GM18498 (cell line): ENCODE results near the gene COL4A1.

Experiments used
- ATAC-seq: cut with Tn5 transposase; IDR thresholded peaks from one replicate; pipeline ENCODE4 v1.9.1; 2021; ENCODE audit warnings: mild to moderate bottlenecking, moderate library complexity; ENCODE audit not compliant: unreplicated experiment

COL4A1 gene

GRCh38 chr13:110242615-110243014, 64.3 kb downstream of the COL4A1 start:
- no peak for ATAC-seq

- no peak for ATAC-seq
These were observed 66.0 kb downstream of the COL4A1 start for GRCh38 chr13:110240943-110241342.

- no peak for ATAC-seq
These were observed 66.6 kb downstream of the COL4A1 start for GRCh38 chr13:110240352-110240751.

DNA sequence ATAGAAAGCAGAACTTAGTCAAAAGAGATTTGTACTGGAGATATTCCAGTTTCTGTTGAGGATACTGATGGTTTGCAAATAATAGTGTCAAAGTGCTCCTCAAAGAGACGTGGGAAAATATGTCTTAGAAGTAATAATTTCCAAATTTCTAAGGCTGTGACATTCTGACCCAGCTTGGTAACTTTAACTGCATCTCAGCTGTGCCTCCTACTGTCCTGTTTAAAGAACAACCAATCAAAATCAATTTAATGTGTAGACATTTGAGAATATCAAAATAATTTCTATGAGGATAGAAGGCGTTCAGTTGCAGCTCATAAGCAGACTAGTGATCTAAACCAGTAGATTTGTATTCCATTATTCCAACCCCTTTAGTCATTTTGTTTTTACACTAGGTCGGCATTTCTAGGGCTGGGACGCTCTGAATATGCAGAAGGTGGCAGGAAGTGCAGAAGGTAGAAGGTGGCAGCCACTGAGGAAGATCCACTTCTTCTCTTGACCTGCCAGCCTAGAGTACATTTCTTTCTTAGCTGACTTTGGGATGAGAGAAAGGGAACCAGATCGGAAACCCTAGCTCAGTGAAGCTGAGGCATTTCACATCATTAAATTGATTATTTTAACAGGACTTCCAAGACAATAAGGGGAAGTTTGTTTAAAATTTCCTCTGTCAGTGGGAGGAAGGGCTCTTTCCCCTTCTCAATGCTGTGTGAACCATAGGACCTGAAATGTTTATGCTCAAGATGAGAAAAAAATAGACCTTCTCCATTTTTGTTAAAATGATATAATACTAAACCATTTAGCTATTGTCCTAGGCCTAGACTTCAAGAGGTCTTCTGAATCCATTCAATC, 67.5 kb downstream of the COL4A1 start:
- no peak for ATAC-seq

- ATAC-seq = no peak
These were observed 68.2 kb downstream of the COL4A1 start for GRCh38 chr13:110238818-110239195.

- ATAC-seq = no peak
These were observed 68.8 kb downstream of the COL4A1 start for GRCh38 chr13:110237875-110238817.

DNA sequence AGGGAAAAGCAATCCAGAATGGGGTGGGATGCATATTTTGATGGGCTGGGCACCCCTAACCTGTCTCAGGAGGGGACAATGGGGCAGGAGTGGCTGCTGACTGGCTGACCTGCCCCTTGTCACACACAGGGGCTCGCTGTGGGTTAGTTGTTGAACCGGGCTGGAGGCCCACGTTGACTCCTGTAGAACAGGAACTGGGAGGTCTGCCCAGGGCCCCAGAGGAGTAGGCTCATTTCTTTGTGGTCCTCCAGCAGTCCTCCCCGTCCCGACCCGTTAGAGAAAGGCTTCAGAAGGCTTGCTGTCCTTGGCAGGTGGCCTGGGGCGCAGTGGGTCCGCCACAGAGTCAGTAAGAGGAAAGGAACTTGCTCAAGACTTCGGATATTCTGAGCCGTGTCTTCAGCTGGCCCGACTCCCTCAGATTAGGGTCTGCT, 70.1 kb downstream of the COL4A1 start:
- ATAC-seq = no peak

DNA sequence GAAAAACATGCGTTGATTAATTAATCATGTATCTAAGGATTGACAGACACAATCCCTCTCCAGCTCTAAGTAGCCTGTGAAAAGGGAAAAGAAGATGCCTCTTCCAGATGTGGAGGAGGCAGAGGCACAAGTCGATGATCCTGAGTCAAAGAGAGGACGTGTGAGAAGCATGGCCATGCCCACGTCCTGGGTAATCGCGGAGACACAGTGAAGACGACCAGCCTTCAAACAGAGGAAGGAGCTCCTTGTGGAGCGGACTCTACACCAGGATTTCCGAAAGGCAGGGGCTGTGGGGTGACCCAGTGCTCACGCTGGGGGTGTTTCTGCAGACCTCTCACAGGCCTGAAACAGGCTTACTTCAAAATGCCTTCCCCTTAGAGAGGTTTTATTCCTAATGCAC, 70.5 kb downstream of the COL4A1 start:
- no peak for ATAC-seq

- no peak for ATAC-seq
These were observed 72.4 kb downstream of the COL4A1 start for GRCh38 chr13:110234532-110234931.

- no peak for ATAC-seq
These were observed 73.0 kb downstream of the COL4A1 start for GRCh38 chr13:110233951-110234280.

GRCh38 chr13:110233181-110233950, 73.6 kb downstream of the COL4A1 start:
- no peak for ATAC-seq

- no peak for ATAC-seq
These were observed 74.2 kb downstream of the COL4A1 start for GRCh38 chr13:110232756-110233155.

DNA sequence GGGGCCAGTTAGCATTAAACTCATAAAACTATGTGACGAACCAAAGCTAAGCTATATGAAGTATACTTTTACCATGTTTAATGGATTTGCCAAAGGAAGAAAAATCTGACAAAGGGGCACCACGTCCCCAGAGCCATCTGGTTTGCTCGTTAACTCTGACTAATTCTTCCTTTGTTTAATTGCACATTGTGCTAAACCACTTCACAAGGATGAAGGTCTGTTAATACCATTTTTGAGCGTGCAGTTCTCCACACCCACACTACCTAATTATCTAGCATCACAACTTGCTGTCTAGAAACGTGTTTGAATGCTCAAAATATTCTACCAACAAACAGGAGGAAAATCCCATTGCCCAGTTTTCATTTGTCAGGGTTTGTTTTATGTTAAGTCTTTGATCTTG, 74.8 kb downstream of the COL4A1 start:
- ATAC-seq = no peak

- ATAC-seq = no peak
These were observed 75.5 kb downstream of the COL4A1 start for GRCh38 chr13:110231348-110232047.

DNA sequence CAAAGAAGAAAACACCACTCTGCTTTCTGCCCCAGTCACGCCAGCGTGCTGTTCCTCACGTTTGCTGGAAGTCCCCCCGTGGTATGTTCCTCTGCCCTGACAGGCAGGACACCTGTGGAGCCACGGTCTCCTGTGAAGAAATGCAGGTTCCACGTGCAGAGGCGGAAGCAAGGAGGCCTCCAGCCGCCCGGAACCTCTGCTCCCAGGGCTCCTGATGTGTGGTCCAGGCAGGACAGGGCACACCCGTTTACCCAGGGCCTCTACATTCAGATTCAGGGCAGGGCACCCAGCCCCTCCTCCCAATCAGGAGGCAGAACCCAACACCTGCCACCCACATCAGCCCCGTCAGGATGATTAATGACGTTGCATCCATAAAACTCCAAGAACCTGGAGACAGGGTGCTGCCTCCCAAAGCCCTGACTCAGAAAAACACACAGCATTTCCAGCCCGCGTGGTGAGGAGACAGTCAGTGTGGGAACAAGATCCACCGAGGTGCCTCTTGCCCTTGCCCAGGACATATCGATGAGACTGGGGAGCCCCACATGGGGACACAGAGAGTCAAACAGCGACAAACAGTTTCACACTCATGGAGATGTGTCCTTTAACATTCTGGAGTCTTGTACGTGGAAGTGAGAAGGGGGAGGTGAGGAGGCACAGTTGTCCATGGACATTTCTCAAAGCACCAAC, 76.2 kb downstream of the COL4A1 start:
- no peak for ATAC-seq

DNA sequence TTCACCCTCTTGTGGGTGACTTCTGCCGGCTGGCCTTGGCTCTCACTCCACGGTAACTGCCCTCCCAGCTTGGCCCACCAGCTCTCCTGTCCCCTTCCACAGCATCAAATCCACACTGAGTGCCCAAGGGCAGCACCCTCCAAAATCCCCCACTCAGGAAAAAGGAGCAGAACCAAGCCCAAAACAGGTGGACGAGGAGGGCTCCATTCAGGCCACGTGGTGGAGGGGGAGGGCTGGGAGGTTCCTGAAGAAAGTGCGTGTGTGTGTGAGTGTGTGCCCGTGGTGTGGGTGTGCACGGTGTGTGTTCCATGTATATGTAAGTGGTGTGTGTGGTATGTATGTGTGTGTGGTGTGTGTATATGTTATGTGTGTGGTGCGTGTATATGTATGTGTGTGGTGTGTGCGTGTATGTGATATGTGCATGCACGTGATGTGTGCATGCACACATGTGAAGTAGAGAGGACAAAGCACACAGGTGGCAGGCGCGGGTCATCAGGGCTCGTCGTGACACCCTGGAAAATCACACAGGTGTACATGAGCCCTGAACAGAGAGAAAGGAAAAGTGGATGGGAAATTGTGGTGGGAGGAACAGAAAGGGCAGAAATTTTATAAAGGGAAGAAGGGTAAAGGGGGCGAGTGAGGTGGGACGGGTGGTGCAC, 76.9 kb downstream of the COL4A1 start:
- no peak for ATAC-seq

- no peak for ATAC-seq
These were observed 77.7 kb downstream of the COL4A1 start for GRCh38 chr13:110228936-110229904.
